PC-3 (cell line): ENCODE data around the gene SMPDL3A.

ENCODE experiments used
- CTCF ChIP-seq: fragments of 300-600 bp; sonication (generic); conservative IDR thresholded peaks from 2 replicates; pipeline ENCODE4 v1.5.1; 2017; ENCODE audit warnings: antibody characterized with exemption, low read depth, mild to moderate bottlenecking, low read length
- EZH2 ChIP-seq: fragments of 300-600 bp; sonication (generic); IDR thresholded peaks from one replicate; pipeline ENCODE4 v1.6.1; 2017; ENCODE audit warnings: antibody characterized with exemption, mild to moderate bottlenecking, low read length; ENCODE audit not compliant: unreplicated experiment
- EZH2phosphoT487 ChIP-seq: fragments of 300-600 bp; sonication (generic); IDR thresholded peaks from 2 replicates; pipeline ENCODE4 v1.6.1; 2018; ENCODE audit warnings: mild to moderate bottlenecking, antibody characterized with exemption, low read length, borderline replicate concordance

GRCh38 chr6:122755901-122756300 is 33.2 kb upstream of the SMPDL3A start:
- no peak for TF ChIP-seq CTCF
- TF ChIP-seq EZH2 = no peak
- TF ChIP-seq EZH2phosphoT487 = no peak
